ENCODE results near the gene GINS1.
"Not testable (repeated sequence)": the region's sequence is repeated elsewhere in the genome, so short reads cannot be mapped to it uniquely, and the experiment has no call there.

The GINS1 gene

DNA sequence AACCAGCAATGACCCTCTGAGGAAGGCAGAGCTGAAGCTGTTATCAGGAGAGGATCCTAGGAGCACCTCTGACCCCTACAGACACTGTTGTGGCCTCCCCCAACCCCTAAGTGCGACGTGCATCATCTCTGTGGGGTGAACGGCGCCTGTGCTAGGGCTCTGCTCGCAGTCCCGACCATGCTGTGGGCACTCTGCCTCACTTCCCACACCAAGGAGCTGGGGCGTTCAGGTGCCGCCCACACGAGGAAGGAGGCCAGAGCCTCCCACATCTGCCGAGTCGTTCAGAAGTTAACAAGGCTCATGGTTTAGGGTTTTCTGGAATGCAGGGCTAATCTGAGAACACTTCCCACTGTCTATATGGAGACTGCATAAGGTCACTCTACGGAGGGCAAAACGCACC lies 62.1 kb downstream of the GINS1 start:
- peak in 1 of 10 donors; percentile 37 for DNase-seq
- intact Hi-C loops (cut with DNase I), result no loop called here

DNA sequence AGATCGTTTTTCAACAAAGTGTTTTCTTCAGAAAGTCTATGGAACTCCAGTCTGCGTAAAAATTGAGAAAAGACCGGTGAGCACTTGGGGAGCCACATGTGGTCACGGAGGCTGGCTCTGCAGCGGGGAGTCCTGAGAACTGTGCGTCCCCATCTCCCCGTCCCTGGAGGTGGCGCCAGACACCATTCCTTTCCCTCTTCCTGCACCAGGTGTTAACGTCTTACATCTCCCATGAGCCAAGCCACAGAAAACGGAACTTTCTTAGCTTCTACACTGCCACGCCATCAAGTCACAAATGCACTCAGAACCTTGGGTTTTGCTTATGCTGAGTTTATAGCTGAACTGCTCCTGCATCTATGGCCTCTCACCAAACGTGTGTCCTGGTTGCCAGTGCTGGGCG lies 62.6 kb downstream of the GINS1 start:
- DNase-seq, result peak in 2 of 10 donors; percentile 65 to 85
- intact Hi-C loops (cut with DNase I), result no loop called here

DNA sequence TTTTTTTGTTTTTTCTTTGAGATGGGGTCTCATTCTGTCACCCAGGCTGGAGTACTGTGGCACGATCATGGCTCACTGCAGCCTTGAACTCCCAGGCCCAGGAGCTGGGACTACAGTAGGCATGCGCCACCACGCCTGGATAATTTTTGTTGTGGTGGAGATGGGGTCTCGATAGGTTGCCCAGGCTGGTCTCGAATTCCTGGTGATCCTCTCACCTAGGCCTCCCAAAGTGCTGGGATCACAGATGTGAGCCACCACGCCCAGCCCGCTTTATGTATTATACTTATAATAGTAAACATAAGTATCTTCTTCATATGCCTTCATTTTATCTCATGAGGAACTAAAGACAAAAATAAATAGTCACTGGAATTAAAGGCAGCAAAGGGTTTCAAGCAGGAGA lies 63.5 kb downstream of the GINS1 start:
- no peak for DNase-seq
- intact Hi-C loops (cut with DNase I), result no loop called here

DNA sequence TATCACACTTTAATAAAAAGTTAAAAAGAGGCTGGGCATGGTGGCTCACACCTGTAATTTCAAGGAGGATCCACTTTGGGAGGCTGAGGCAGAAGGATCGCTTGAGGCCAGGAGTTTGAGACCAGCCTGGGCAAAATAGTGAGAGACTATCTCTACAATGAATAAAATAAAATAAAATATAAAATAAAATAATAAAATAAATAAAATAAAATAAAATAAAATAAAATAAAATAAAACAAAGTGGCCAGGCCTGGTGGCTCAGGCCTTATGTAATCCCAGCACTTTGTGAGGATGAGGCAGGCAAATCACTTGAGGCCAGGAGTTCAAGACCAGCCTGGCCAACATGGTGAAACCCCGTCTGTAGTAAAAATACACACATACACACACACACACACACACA lies 65.8 kb downstream of the GINS1 start:
- peak in 1 of 10 donors; percentile 3 for DNase-seq
- intact Hi-C loops (cut with DNase I), result not testable (repeated sequence)

DNA sequence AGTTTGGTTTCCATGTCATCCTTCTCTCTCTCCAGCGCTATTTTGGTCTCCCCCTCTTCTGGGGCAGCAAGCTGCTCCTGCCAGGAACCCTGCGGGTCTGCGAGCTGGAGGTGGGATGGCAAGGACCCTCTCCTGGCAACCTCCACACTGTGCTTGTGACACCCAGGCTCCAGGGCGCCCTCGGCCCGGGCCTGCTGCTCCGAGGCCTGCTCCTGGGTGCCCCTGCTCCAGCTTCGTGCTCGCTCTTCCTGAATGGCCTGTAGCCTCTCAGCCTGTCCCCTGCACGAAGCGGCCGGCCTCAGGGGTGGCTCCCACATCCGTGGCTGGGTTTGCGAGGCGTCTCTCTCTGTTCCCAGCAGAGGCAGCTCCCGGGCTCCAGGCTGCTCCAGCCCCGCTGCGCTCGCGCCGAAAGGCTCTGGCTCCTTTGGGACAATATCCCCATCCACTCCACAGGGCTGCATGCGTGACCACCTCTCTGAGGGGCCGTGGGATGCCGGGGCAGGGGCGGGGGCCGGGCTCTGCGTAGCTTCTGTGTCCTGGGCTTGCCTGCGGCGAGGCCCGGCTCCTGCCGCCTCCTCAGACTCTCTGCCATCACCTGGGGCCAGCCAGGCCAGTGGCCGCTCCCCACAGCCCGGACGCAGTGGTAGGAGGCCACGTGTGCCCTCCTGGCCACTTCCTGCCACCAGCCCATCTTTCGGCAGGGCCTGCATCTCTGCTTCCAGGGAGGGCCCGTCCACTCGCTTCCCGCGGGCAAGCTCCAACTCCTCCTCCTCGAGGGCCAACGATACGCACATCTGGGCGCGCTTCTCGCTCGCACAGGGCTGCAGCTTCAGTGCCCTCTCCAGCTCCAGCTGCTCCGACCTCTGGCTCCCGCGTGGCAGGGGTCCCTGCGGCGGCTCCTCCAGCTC lies 68.9 kb downstream of the GINS1 start:
- intact Hi-C loops (cut with DNase I), result no loop called here
- DNase-seq, result peak in 2 of 10 donors; percentile 62 to 83

DNA sequence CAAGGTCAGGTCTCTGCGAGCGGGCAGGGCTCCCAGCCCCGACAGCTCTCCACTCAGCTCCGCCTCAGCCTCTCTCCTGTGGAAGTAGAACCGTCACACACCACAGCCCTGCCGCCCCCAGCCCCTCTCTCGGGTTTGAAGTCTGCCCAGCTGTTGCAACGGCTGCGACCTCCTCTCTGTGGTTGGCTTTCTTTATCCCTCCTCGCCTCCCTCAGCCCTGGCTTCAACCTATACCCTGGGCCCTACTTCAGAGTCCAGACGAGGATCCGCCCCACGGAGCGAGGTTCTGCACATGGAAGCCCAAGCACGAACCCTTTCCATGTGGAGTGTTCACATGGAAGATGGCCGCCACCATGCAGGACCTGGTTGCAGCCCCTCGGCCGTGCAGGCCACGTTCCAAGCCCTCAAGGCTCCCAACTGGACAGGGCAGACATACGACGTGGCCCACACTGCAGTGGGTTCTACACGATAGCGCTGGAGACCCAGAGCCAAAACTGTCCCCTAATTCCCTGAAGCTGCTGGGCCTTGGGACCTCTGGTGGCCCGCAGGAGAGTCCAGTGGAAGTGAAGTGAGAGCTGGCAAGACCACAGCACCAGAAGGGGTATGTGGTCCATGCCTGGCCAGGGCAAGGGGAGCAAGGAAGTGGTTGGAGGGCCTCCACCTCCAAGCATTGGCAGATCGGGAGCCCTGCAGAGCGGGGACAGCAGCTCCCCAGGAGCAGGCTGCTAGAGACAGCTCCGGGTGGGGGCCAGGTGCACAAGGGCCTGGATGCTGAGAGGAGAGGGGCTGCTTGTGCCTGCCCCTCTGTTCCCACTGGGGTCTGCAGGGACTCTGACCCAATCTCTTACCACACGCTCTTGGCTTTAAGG lies 69.8 kb downstream of the GINS1 start:
- intact Hi-C loops (cut with DNase I), result no loop called here

DNA sequence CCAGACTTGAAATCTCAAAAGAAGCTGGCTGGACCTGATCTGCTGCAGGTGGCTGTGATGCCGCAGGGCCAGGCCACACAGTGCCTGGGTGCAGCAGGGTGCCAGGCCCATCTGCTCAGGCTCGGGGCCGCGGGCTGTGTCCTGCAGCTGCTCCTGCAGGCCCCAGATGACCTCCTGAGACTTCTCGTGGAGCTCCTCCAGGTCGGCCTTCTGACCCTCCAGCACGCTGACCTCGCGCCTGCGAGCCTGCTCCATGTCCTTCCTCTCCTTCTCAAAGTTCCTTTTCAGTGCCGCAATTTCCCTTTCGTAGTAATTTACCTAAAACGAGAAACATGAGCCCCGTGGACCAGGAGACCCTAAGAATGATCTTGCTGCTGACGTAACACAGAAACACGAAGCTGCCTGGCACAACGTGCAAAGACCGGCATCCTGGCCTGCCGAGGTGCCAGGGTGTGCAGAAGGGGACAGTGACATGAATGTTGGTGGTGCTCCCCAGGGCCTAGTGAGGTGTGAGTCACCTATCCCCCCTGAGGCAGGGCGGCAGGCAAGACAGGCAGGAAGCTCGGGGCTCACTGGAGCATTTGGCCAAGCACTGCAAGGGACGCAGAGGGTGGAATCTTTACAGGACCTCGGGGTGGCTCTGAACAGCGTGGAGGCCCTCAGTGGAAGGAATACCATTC lies 71.6 kb downstream of the GINS1 start:
- DNase-seq, result peak in 1 of 10 donors; percentile 78
- intact Hi-C loops (cut with DNase I), result no loop called here

More for the DNA sequence above, 69.8 kb downstream of the GINS1 start:
- DNase-seq, result no peak

DNA sequence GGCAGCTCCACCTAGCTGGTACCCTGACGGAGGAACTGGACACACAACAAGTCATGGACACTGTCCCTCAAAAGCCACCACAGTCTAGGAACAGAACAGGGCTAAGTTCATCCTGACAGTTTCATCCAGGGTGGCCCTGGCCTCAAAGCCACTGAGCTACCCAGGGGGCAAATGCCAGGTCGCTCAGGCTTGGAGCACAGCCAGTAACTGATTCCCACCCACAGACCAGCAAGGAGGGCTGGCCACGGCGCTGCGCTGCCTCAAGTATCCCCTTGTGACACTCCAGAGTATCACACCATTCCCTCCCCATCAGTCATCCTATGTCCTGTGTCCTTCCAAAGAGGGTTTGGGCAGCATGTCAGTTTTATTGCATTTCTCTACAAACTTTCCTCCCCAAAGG lies 72.2 kb downstream of the GINS1 start:
- intact Hi-C loops (cut with DNase I), result no loop called here
- peak in 1 of 10 donors; percentile 57 for DNase-seq

DNA sequence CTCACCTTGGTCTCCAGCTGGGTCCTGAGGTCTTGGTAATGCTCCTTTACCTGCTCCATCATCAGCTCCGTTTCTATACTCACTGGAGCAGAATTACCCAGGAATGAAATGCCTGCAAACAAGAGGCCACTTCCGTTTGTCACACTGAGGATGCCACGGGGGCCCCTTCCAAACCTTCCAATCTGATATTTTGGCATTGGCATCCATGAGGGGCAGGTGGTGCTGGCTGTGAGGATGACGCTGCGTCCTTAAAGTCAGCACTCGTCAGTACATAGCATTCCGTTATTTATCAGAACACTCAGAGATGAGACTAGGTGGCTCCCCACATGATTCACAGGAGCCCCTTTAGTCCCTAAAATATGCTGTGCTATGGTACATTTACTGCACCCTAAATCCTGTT lies 72.7 kb downstream of the GINS1 start:
- no peak for DNase-seq
- intact Hi-C loops (cut with DNase I), result no loop called here

DNA sequence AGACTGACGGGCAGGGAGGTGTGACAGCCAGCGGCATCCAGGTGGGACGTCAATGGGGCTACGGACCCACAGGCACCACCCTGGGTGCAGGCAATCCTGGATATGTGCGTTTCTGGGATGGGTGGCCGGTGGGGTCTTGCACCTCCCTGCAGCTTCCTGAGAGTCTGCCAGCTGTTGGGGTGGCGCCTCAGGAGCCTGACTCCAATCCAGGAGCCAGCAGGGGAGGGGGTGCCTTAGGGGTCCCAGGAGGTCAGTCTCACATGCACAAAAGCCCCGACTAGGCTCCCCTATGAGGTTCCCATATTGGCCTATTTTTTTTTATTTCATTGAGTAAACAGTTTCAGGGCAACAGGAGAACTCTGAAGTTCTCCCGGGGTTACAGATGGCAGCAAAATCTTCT lies 73.3 kb downstream of the GINS1 start:
- DNase-seq, result peak in 1 of 10 donors; percentile 57
- intact Hi-C loops (cut with DNase I), result no loop called here

DNA sequence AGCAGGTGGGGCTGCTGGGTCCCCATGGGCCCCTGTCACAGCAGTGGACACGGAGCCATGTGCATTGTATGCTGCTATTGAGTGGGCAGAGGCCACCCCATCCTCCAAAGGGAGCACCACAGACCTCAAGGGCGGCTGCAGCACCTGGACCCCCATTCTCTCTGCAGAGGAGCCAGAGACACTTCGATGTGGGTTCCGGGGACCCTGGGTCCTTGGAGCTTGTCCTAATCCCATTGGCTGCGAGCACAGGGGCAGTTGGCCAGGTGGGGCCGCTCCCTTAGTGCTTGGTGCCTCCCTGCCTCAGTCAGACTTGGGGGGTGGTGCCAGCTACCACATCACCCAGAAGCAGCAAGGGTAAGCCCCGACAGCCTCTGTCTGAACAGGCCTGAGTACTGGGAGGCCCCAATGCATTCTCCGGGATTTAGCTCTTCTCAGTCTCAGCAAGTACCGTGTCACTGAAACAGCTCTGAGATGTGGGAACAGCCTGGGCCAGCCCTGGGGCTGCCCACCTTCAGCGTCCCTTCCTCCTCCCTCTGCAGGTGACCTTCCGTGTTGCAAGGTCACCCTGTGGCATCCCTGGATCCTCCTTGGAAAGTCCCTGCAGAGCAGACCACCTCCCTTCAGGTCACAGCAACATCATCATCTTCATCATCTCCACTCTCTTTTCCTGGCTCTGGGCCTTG lies 73.9 kb downstream of the GINS1 start:
- DNase-seq, result peak in 2 of 10 donors; percentile 55 to 63
- intact Hi-C loops (cut with DNase I), result no loop called here

DNA sequence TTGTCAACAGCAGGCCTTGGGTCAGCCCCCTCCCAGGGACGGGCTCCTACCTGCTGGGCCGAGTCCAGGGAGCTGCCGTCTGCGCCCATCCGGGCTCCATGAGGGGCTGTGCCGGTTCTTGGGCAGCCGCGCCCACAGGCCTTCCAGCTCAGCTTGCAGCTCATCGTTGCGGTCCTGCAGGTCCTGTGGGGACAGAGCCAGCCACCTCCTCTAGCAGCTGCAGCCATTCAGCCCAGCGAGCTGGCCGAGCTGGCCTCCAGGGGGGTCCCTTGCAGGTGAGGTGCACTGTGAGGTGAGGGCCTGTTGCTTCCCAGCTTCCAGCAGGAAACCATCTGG lies 74.4 kb downstream of the GINS1 start:
- intact Hi-C loops (cut with DNase I), result no loop called here
- peak in 2 of 10 donors; percentile 62 to 76 for DNase-seq

DNA sequence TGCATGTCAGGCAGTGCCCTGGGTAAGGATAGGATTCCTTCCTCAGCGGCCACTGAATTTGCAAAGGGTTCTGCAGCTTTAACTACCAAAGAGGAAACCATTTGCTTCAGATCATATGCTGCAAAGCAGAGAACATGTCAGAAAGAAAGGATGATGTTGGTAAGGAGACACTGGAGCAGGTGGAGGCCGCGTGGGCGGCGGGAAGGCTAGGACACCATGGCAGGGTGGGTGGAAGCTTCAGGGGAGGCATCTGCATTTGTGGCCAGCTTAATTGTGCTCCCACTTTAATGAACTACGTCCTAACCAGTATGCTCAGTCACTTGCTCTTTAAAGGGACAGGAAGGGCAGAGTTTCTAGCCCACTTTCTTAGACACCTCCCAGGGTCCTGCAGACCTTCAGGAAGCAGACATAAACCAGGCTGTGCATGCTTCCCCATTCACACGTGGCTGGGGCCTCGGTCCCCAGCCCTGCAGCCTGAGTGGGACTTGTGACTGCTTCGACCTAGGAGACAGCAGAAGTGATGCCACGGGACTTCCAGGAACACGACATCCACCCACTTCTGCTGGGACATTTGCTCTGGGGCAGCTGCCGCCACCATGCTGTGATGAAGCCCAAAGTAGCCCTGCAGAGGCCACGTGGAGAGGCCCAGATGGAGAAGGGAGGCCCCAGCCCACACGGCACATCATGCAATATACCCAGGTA lies 76.1 kb downstream of the GINS1 start:
- intact Hi-C loops (cut with DNase I), result no loop called here

DNA sequence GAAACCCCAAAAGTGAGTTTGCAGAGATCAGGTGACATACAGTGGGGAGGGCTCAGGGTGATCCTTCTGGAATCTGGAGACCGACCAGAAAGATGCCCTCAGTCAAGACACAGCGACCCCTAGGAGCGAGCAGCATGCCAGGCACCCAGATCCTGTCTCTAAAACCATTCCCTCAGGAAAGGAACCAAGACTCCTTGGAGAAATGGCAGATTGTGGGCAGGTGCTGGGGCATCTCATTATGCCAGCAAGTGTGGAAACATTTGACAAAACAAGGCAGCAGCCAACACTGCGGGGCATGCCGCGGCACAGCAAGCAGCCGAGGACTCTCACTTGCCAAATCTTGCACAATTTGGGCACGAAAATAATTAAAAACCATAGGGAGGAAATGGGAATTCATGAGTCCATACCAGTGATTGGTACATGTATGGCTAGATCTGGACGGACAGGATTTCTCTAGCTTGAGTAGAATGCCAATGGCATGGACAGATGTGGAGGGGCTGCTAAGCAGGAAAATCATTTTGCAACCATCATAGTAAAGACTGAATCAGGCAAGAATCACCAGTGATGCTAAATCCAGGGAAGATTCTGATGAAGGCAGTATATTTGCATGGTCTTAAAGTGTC lies 76.9 kb downstream of the GINS1 start:
- intact Hi-C loops (cut with DNase I), result no loop called here

More for the DNA sequence above, 76.1 kb downstream of the GINS1 start:
- DNase-seq, result peak in 2 of 10 donors; percentile 76 to 77

DNA sequence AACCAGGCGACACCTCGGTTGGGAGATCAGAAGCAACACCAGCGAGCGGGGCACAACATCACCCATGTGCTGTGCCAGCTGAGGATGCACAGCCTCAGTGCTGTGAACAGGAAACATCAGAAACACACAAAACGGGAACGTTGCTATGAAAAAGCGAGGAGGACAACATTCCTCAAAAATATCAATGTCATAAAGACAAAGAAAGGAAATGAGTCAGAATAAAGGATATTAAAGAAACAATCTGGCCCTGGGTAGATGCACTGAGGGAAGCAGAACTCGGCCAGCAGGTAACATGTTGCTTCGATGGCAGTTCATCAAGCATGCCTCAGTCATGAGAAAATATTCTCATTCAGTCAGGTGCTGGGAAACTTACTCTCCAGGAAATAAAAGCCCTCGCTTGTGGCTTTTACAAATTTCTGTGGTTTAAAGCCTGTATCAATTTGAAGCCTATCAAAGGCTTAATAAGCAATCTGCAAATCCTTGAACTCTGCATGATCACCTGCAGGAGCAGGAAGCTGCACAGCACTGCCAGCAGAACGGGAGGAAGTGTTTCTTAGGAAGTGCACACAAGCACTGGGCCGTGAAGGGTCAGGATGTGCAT lies 77.5 kb downstream of the GINS1 start:
- intact Hi-C loops (cut with DNase I), result no loop called here
- DNase-seq, result peak in 2 of 10 donors; percentile 9 to 81

More for the DNA sequence above, 76.9 kb downstream of the GINS1 start:
- peak in 3 of 10 donors; percentile 21 to 82 (median 81) for DNase-seq

DNA sequence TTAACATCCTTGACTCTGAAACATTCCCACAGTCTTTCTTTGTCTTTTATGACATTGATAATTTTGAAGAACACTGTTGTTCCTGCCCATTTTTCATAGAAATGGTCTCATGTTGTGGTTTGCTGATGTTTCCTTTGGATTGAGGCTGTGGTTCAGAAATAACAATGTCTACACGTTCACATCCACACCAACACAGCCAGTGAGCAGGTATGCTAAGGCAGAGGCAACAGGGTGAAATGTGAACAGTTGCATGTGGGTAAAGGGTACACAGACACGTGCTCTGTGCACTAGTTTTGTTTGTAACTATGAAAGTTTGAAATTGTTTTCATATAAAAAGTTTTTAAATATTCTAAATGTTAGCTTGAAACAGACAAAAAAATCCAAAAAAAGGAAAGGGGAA lies 78.4 kb downstream of the GINS1 start:
- intact Hi-C loops (cut with DNase I), result no loop called here
- no peak for DNase-seq

DNA sequence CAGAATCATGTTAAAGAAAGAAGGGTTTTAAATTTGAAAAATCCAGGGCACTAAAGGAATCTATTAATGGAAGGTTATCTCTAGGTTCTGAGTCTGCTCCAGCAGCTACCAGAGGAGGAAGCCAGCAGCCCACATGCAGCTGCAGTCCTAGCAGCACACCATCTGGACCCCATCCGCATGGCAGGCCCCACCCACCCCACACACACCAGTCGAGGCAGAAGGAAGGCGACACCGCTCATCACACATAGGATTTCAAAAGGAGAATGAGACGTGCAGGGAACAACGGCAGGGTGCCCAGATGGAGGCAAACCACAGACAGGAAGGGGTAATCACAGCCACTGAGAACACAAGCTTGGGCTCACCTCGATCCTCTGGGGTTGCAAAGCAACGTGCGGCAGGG lies 78.9 kb downstream of the GINS1 start:
- DNase-seq, result peak in 7 of 10 donors; percentile 19 to 91 (median 50)
- intact Hi-C loops (cut with DNase I), result no loop called here

DNA sequence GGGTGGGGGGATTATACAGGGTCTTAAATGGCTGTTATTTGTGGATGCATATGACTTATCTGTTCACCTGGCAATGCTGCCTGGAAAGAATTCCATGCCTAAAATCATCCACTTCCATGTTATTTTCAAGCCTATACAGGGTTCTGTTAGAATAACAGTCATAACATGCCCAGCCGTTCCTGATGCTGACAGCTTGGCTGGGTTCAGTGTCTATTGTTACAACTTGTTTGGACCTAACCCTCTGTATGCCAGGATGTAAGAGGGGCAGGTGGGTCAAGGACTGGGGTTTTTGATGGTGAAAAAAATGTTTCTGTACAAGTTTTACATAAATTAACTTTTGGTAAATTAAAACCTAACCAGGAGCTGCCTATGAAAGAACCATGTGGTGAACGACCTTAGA lies 79.8 kb downstream of the GINS1 start:
- intact Hi-C loops (cut with DNase I), result no loop called here
- no peak for DNase-seq

DNA sequence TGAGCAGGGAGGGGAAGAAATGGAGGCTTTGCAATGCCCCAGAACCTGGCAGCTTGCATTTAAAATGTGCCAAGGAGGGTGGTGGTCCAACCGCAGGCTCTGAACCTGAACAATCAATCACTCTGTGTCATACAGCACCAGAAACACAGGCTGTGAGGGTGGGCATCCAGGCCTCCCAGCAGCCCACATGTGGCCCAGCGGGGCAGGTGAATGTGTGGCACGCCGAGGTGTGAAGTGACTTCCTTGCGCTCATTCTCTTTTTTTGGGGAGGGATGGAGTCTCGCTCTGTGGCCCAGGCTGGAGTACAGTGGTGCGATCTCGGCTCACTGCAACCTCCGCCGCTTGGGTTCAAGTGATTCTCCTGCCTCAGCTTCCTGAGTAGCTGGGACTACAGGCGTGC lies 80.5 kb downstream of the GINS1 start:
- intact Hi-C loops (cut with DNase I), result no loop called here
- DNase-seq, result peak in 1 of 10 donors; percentile 60

Measured in posterior cingulate gyrus (tissue), 11 donors.